Smooth muscle cell (in vitro differentiated cells): ENCODE measurements around the gene SH3PXD2A. TPM values are rescaled to one million over a fixed set of nuclear protein-coding genes. Genes with fewer than 3 reads are reported as not detected.

Experiments
- DNase-seq: peaks from one replicate; lab custom pipeline; 2025; ENCODE audit not compliant: unreplicated experiment; lab: John Stamatoyannopoulos, UW
- H2AFZ ChIP-seq: fragments of 200-600 bp; sonication (generic); 2 replicates; pipeline ENCODE4 v1.6.0; 2016; ENCODE audit warnings: antibody characterized with exemption, low read depth, mild to moderate bottlenecking
- H3F3A ChIP-seq: fragments of 200-600 bp; sonication (generic); 2 replicates; pipeline ENCODE4 v1.6.0; 2017; ENCODE audit warnings: antibody characterized with exemption, low read depth
- H3K27ac ChIP-seq: fragments of 200-600 bp; sonication (generic); 2 replicates; pipeline ENCODE4 v1.5.1; 2016; ENCODE audit warnings: low read depth, mild to moderate bottlenecking
- H3K27me3 ChIP-seq: fragments of 200-600 bp; sonication (generic); 2 replicates; pipeline ENCODE4 v1.6.1; 2016; ENCODE audit warnings: low read depth, mild to moderate bottlenecking
- H3K36me3 ChIP-seq: fragments of 200-600 bp; sonication (generic); 2 replicates; pipeline ENCODE4 v1.5.1; 2016; ENCODE audit warnings: low read depth
- H3K4me1 ChIP-seq: fragments of 200-600 bp; sonication (generic); 2 replicates; pipeline ENCODE4 v1.5.1; 2016; ENCODE audit warnings: low read depth
- H3K4me2 ChIP-seq: fragments of 200-600 bp; sonication (generic); 2 replicates; pipeline ENCODE4 v1.6.0; 2016; ENCODE audit warnings: mild to moderate bottlenecking
- H3K4me3 ChIP-seq: fragments of 200-600 bp; sonication (generic); 2 replicates; pipeline ENCODE4 v1.5.1; 2016; ENCODE audit warnings: mild to moderate bottlenecking
- H3K79me2 ChIP-seq: fragments of 200-600 bp; sonication (generic); 2 replicates; pipeline ENCODE4 v1.6.0; 2016; ENCODE audit warnings: low read depth, mild to moderate bottlenecking
- H3K9ac ChIP-seq: fragments of 200-600 bp; sonication (generic); 2 replicates; pipeline ENCODE4 v1.6.0; 2016; ENCODE audit warnings: low read depth
- H3K9me3 ChIP-seq: fragments of 200-600 bp; sonication (generic); replicated peaks from 2 replicates; pipeline ENCODE4 v1.5.1; 2016; ENCODE audit warnings: low read depth
- H4K20me1 ChIP-seq: fragments of 200-600 bp; sonication (generic); 2 replicates; pipeline ENCODE4 v1.6.0; 2016; ENCODE audit warnings: low read depth
- CTCF ChIP-seq: fragments of 200-600 bp; sonication (generic); IDR thresholded peaks from 2 replicates; pipeline ENCODE4 v1.5.1; 2017; ENCODE audit warnings: borderline replicate concordance, mild to moderate bottlenecking, antibody characterized with exemption; ENCODE audit not compliant: insufficient read depth, poor library complexity, severe bottlenecking
- WGBS: methylation state at CpG from one replicate; pipeline ENCODE4 v1.1.7; 2016; ENCODE audit warnings: low lambda C conversion rate; 5-methylcytosine and 5-hydroxymethylcytosine counted together
- polyA plus RNA-seq: library from polyadenylated mRNA; unstranded; fragments of >200 nt; fragmentation: Nextera tagmentation; extraction: Ambion mirVana; gene quantifications from 2 replicates; pipeline ENCODE4 v1.2.1, GENCODE V29; 2016
- total RNA-seq: library from RNA; depleted of rRNA; stranded (reverse); fragments of >200 nt; gene quantifications from 2 replicates; pipeline ENCODE4 v1.2.3, GENCODE V29; 2014

The SH3PXD2A gene
- total and polyA plus RNA-seq, 2 experiments from 2014 or later, result 30.1 to 37.9 TPM

DNA sequence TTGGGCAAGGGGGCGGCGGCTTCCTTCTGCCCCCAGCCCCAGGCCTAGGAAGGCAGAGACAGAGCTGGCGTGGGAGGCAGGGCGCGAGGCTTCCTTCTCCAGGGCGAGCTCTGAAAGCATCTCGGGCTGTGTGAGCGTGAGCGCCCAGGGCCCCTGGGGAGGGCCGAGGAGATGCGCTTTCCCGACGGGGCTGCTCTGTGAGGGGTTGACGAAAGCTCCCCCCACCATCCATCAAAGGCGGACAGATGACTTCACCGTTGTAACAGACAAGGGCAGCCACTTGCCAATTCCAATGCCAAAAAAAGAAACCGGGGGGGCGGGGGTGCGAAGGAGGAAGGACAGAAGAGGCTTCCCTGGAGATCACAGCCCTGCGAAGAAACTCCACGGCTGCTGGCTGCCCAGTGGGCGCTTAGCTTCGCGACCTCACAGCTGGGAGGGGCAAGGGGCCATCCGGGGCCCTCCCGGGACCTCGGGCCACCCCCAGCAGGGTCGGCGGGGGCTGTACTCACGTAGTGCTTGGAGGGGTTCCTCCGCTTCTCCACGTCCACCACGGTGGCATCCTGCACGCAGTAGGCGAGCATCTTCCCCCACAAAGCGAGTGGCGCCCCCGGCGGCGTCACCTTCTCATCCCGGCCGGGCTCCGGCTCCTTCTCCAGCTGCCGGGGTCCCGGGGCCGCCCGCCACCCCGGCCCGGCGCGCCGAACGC, 537 bp downstream of the SH3PXD2A start:
- Histone ChIP-seq H3K27ac (peak overlapping the region; percentile 87), H4K20me1 (peaks cover 43% of the 10 kb centered on the region), H3K4me1 (peaks cover 16% of the 10 kb centered on the region), H3K9me3 (no peaks in the 10 kb centered on the region), H2AFZ (peak overlapping the region; percentile 42), H3K4me2 (peak overlapping the region; percentile 95), H3K4me3 (peak overlapping the region; percentile 75), H3K36me3 (no peaks in the 10 kb centered on the region), H3F3A (peaks cover 30% of the 10 kb centered on the region), H3K27me3 (no peaks in the 10 kb centered on the region), H3K79me2 (peaks cover 46% of the 10 kb centered on the region), H3K9ac (peak overlapping the region; percentile 46)
- WGBS, result 2% methylated on average over 50 of the region's 53 CpGs
- DNase-seq, result no peak
- TF ChIP-seq CTCF, result peak; percentile 23

GRCh38 chr10:103854265-103854685, 1.1 kb downstream of the SH3PXD2A start:
- Histone ChIP-seq H3K9me3 (no peaks in the 10 kb centered on the region), H3K79me2 (peaks cover 52% of the 10 kb centered on the region), H3K36me3 (no peaks in the 10 kb centered on the region), H3K9ac (peak overlapping the region; percentile 46), H3F3A (peaks cover 30% of the 10 kb centered on the region), H3K4me1 (peaks cover 20% of the 10 kb centered on the region), H3K27ac (peak overlapping the region; percentile 87), H2AFZ (no peak overlapping the region), H4K20me1 (peaks cover 48% of the 10 kb centered on the region), H3K27me3 (no peaks in the 10 kb centered on the region), H3K4me3 (peak overlapping the region; percentile 75), H3K4me2 (peak overlapping the region; percentile 95)
- TF ChIP-seq CTCF, result no peak
- 2% methylated on average over 13 of the region's 13 CpGs for WGBS
- no peak for DNase-seq

GRCh38 chr10:103853428-103854264, 1.7 kb downstream of the SH3PXD2A start:
- H3K79me2 ChIP-seq, result peaks cover 58% of the 10 kb centered on the region
- DNase-seq, result no peak
- no peaks in the 10 kb centered on the region for H3K9me3 ChIP-seq
- H3K36me3 ChIP-seq, result no peaks in the 10 kb centered on the region
- peak overlapping the region; percentile 46 for H3K9ac ChIP-seq
- no peak overlapping the region for H2AFZ ChIP-seq
- H3K4me3 ChIP-seq, result peak overlapping the region; percentile 75
- H4K20me1 ChIP-seq, result peaks cover 54% of the 10 kb centered on the region
- H3K27ac ChIP-seq, result peak overlapping the region; percentile 87
- no peaks in the 10 kb centered on the region for H3K27me3 ChIP-seq
- peaks cover 30% of the 10 kb centered on the region for H3F3A ChIP-seq
- 36% methylated on average over 9 of the region's 9 CpGs for WGBS
- TF ChIP-seq CTCF, result no peak
- H3K4me1 ChIP-seq, result peaks cover 20% of the 10 kb centered on the region
- H3K4me2 ChIP-seq, result peak overlapping the region; percentile 95
